ENCODE results near the gene CAV1. TPM values are rescaled to one million over a fixed set of nuclear protein-coding genes. Genes with fewer than 3 reads are reported as not detected.

CAV1 gene
- 150 and 234 TPM in 2 replicates for total RNA-seq

GRCh38 chr7:116524609-116525297 lies at the start of gene CAV1:
Gene CAV1, plus strand, starts transcription at chr7:116525036. Its CDS starts 27 bp downstream, at chr7:116525063.

GRCh38 chr7:116499168-116500077 lies 25.4 kb upstream of the CAV1 start, which contains the start of gene CAV2:
Gene CAV2, plus strand, starts transcription at chr7:116499738. Its CDS starts 44 bp downstream, at chr7:116499782.

Other genes with a start within 250 kb of the CAV1 start
- 43.8 and 47.8 TPM in 2 replicates for gene CAV2, start 25.3 kb upstream of the CAV1 start, total RNA-seq
- gene MET, start 147.2 kb downstream of the CAV1 start, total RNA-seq, result 5.5 and 12.9 TPM in 2 replicates